H9 (cell line): ENCODE measurements around the gene CD247. TPM values are rescaled to one million over a fixed set of nuclear protein-coding genes. Genes with fewer than 3 reads are reported as not detected.

Experiments
- DNase-seq: peaks from one replicate; pipeline ENCODE4 v3.0.0-alpha.2; 2017
- H2AFZ ChIP-seq: one replicate; pipeline ENCODE4 v1.6.1; 2013; ENCODE audit warnings: mild to moderate bottlenecking, low read length, control low read depth, moderate library complexity
- H2AK5ac ChIP-seq: 2 replicates; pipeline ENCODE4 v1.6.1; 2013; ENCODE audit warnings: low read length, control low read depth, mixed read lengths; ENCODE audit not compliant: insufficient read length
- H2BK120ac ChIP-seq: one replicate; pipeline ENCODE4 v1.6.1; 2013; ENCODE audit warnings: low read depth, mild to moderate bottlenecking, low read length, control low read depth, inconsistent platforms; ENCODE audit not compliant: poor library complexity, severe bottlenecking
- H2BK12ac ChIP-seq: 2 replicates; pipeline ENCODE4 v1.6.1; 2013; ENCODE audit warnings: low read length, control low read depth, mixed read lengths, low read depth; ENCODE audit not compliant: insufficient read length
- H2BK15ac ChIP-seq: 2 replicates; pipeline ENCODE4 v1.6.1; 2013; ENCODE audit warnings: low read depth, low read length, control low read depth
- H2BK20ac ChIP-seq: one replicate; pipeline ENCODE4 v1.6.1; 2013; ENCODE audit warnings: low read depth, mild to moderate bottlenecking, low read length, control low read depth, inconsistent platforms; ENCODE audit not compliant: poor library complexity, severe bottlenecking
- H2BK5ac ChIP-seq: 2 replicates; pipeline ENCODE4 v1.6.1; 2013; ENCODE audit warnings: low read length, control low read depth, mixed read lengths; ENCODE audit not compliant: insufficient read length
- H3K14ac ChIP-seq: 2 replicates; pipeline ENCODE4 v1.6.1; 2013; ENCODE audit warnings: low read length, control low read depth; ENCODE audit not compliant: insufficient read depth
- H3K18ac ChIP-seq: 2 replicates; pipeline ENCODE4 v1.6.1; 2013; ENCODE audit warnings: low read depth, mild to moderate bottlenecking, mixed read lengths, low read length, control low read depth; ENCODE audit not compliant: insufficient read length
- H3K23ac ChIP-seq: 2 replicates; pipeline ENCODE4 v1.6.1; 2013; ENCODE audit warnings: low read length, control low read depth, mixed read lengths, low read depth; ENCODE audit not compliant: insufficient read length
- H3K23me2 ChIP-seq: 2 replicates; pipeline ENCODE4 v1.6.1; 2013; ENCODE audit warnings: low read depth, mild to moderate bottlenecking, mixed read lengths, low read length, control low read depth; ENCODE audit not compliant: insufficient read length, poor library complexity, severe bottlenecking
- H3K27ac ChIP-seq: 2 replicates; pipeline ENCODE4 v1.5.1; 2013; ENCODE audit warnings: low read length, control low read depth, mixed read lengths, low read depth; ENCODE audit not compliant: insufficient read length
- H3K27me3 ChIP-seq: 2 replicates; pipeline ENCODE4 v1.6.1; 2013; ENCODE audit warnings: low read length, control low read depth, inconsistent platforms; ENCODE audit not compliant: insufficient read depth
- H3K4ac ChIP-seq: 2 replicates; pipeline ENCODE4 v1.6.1; 2013; ENCODE audit warnings: low read depth, mild to moderate bottlenecking, control low read depth, inconsistent platforms, low read length, moderate library complexity
- H3K4me1 ChIP-seq: 2 replicates; pipeline ENCODE4 v1.6.1; 2013; ENCODE audit warnings: low read length, control low read depth, inconsistent platforms; ENCODE audit not compliant: insufficient read depth
- H3K4me2 ChIP-seq: 2 replicates; pipeline ENCODE4 v1.6.1; 2013; ENCODE audit warnings: low read length, control low read depth, mixed read lengths; ENCODE audit not compliant: insufficient read length, insufficient read depth
- H3K56ac ChIP-seq: 2 replicates; pipeline ENCODE4 v1.6.1; 2013; ENCODE audit warnings: low read depth, mild to moderate bottlenecking, mixed read lengths, low read length, control low read depth; ENCODE audit not compliant: insufficient read length
- H3K79me1 ChIP-seq: 2 replicates; pipeline ENCODE4 v1.6.1; 2013; ENCODE audit warnings: low read depth, mild to moderate bottlenecking, moderate library complexity, low read length, control low read depth, inconsistent platforms; ENCODE audit not compliant: insufficient read depth, poor library complexity, severe bottlenecking
- H3K79me2 ChIP-seq: 2 replicates; pipeline ENCODE4 v1.6.1; 2013; ENCODE audit warnings: low read length, control low read depth, inconsistent platforms; ENCODE audit not compliant: insufficient read depth
- H3K9ac ChIP-seq: 2 replicates; pipeline ENCODE4 v1.6.1; 2013; ENCODE audit warnings: low read length, control low read depth, mixed read lengths; ENCODE audit not compliant: insufficient read length; ENCODE audit errors: extremely low read depth
- H3K9me3 ChIP-seq: one replicate; pipeline ENCODE4 v1.6.1; 2013; ENCODE audit warnings: low read depth, low read length, inconsistent platforms; ENCODE audit not compliant: control insufficient read depth
- H3T11ph ChIP-seq: one replicate; pipeline ENCODE4 v1.6.1; 2013; ENCODE audit warnings: mild to moderate bottlenecking, low read length, control low read depth, inconsistent platforms
- H4K20me1 ChIP-seq: one replicate; pipeline ENCODE4 v1.6.1; 2013; ENCODE audit not compliant: control insufficient read depth, insufficient read length, insufficient read depth
- H4K5ac ChIP-seq: 2 replicates; pipeline ENCODE4 v1.6.1; 2013; ENCODE audit warnings: low read depth, mild to moderate bottlenecking, mixed read lengths, low read length, control low read depth; ENCODE audit not compliant: insufficient read length
- H4K8ac ChIP-seq: replicated peaks from 2 replicates; pipeline ENCODE4 v1.6.1; 2013; ENCODE audit warnings: low read length, control low read depth, mixed read lengths, low read depth; ENCODE audit not compliant: insufficient read length
- H4K91ac ChIP-seq: 2 replicates; pipeline ENCODE4 v1.6.1; 2013; ENCODE audit warnings: low read depth, mild to moderate bottlenecking, moderate library complexity, mixed read lengths, low read length, control low read depth; ENCODE audit not compliant: insufficient read length
- H3K27ac Mint-ChIP-seq, 3 experiments: 2 replicates in 2 of 3; 3 replicates in 1 of 3; pipeline ENCODE4 v1.8.0; 2020 to 2021; ENCODE audit warnings: mixed read lengths in 3 of 3, mild to moderate bottlenecking in 1 of 3, moderate library complexity in 1 of 3
- H3K27me3 Mint-ChIP-seq: 2 replicates; pipeline ENCODE4 v1.8.0; 2021; ENCODE audit warnings: low read depth, mild to moderate bottlenecking, moderate library complexity, mixed read lengths
- H3K36me3 Mint-ChIP-seq, 3 experiments: 2 replicates in 2 of 3; 3 replicates in 1 of 3; pipeline ENCODE4 v1.8.0; 2020 to 2021; ENCODE audit warnings: low read depth in 3 of 3, mixed read lengths in 3 of 3; ENCODE audit not compliant: insufficient read depth in 1 of 3
- H3K4me1 Mint-ChIP-seq, 2 experiments: 2 replicates each; pipeline ENCODE4 v1.8.0; 2020; ENCODE audit warnings: mixed read lengths in 2 of 2
- H3K4me3 Mint-ChIP-seq, 2 experiments: 2 replicates in 1 of 2; 3 replicates in 1 of 2; pipeline ENCODE4 v1.8.0; 2020 to 2021; ENCODE audit warnings: mild to moderate bottlenecking in 2 of 2, mixed read lengths in 2 of 2, moderate library complexity in 1 of 2
- H3K9me3 Mint-ChIP-seq, 2 experiments: 2 replicates in 1 of 2; 3 replicates in 1 of 2; pipeline ENCODE4 v1.8.0; 2020; ENCODE audit warnings: mild to moderate bottlenecking in 2 of 2, mixed read lengths in 2 of 2, moderate library complexity in 1 of 2
- WGBS: extraction: QIAGEN DNeasy Blood & Tissue Kit; methylation state at CpG from one replicate; pipeline ENCODE4 v1.1.7; 2013; ENCODE audit warnings: missing lambda C conversion rate, low lambda C conversion rate, mixed read lengths; ENCODE audit not compliant: insufficient read length; ENCODE audit errors: extremely low coverage; 5-methylcytosine and 5-hydroxymethylcytosine counted together
- total RNA-seq: library from RNA; stranded (reverse); gene quantifications from 2 replicates; pipeline ENCODE4 v1.2.1, GENCODE V29; 2021
- TF ChIP-seq, protein P1 (sequence below): fragments of 200-600 bp; sonication (generic); conservative IDR thresholded peaks from 3 replicates; pipeline ENCODE4 v1.8.0; 2021; ENCODE audit warnings: antibody characterized with exemption, mild to moderate bottlenecking

The CD247 gene
- total RNA-seq, 1 experiment from 2014 or later, result 1.2 TPM

DNA sequence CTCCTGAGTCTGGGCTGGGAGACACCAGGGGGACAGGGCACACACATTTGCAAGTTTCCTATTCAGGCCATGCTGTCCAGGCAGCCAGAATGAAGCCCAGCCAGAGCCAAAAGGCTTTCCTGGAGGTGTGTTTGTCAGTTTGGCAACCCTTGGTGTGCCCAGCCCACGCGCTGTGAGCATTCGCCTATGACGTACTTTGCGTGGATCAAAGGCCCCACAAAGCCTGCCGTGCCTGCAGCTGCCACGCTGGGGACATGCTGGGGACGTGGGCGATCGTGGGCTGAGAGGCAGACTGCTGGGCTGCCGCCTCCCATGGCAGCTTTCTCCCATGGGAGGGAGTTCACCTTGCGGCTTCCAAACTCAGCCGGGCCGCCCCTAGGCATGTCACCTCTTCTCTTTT, 57.5 kb downstream of the CD247 start:
- peaks cover 44 to 45% of the 10 kb centered on the region in 2 experiments for H3K4me1 Mint-ChIP-seq

More for the DNA sequence above, 57.5 kb downstream of the CD247 start:
- TF ChIP-seq, protein P1, sequence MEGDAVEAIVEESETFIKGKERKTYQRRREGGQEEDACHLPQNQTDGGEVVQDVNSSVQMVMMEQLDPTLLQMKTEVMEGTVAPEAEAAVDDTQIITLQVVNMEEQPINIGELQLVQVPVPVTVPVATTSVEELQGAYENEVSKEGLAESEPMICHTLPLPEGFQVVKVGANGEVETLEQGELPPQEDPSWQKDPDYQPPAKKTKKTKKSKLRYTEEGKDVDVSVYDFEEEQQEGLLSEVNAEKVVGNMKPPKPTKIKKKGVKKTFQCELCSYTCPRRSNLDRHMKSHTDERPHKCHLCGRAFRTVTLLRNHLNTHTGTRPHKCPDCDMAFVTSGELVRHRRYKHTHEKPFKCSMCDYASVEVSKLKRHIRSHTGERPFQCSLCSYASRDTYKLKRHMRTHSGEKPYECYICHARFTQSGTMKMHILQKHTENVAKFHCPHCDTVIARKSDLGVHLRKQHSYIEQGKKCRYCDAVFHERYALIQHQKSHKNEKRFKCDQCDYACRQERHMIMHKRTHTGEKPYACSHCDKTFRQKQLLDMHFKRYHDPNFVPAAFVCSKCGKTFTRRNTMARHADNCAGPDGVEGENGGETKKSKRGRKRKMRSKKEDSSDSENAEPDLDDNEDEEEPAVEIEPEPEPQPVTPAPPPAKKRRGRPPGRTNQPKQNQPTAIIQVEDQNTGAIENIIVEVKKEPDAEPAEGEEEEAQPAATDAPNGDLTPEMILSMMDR, result no peak
- no peak overlapping the region for H3K4me3 Mint-ChIP-seq
- Histone ChIP-seq H3K14ac (no peak overlapping the region), H4K8ac (no peak overlapping the region), H3T11ph (no peak overlapping the region), H3K4ac (no peak overlapping the region), H3K9me3 (no peaks in the 10 kb centered on the region), H2BK12ac (no peak overlapping the region), H3K23me2 (no peaks in the 10 kb centered on the region), H3K23ac (no peak overlapping the region), H2BK5ac (no peak overlapping the region), H3K27ac (no peak overlapping the region), H3K4me2 (no peak overlapping the region), H4K91ac (no peak overlapping the region), H3K79me1 (no peaks in the 10 kb centered on the region), H4K20me1 (no peaks in the 10 kb centered on the region), H3K79me2 (no peaks in the 10 kb centered on the region), H2BK20ac (no peak overlapping the region), H2BK15ac (no peak overlapping the region), H4K5ac (no peak overlapping the region), H3K56ac (no peak overlapping the region), H3K4me1 (no peaks in the 10 kb centered on the region; the same call in 1 of the 2 replicates), H3K18ac (no peak overlapping the region), H2BK120ac (no peak overlapping the region), H3K9ac (no peak overlapping the region), H2AFZ (no peak overlapping the region), H3K27me3 (peaks cover 8% of the 10 kb centered on the region; the same call in 1 of the 2 replicates), H2AK5ac (no peak overlapping the region)
- H3K36me3 Mint-ChIP-seq, result no peaks in the 10 kb centered on the region; a peak in 1 of 7 replicates
- H3K27me3 Mint-ChIP-seq, result peaks cover 24% of the 10 kb centered on the region
- no peak overlapping the region; a peak in 1 of 7 replicates for H3K27ac Mint-ChIP-seq
- no peak for DNase-seq
- H3K9me3 Mint-ChIP-seq, result no peaks in the 10 kb centered on the region
- WGBS, result no CpG with 5 or more reads among the region's 14 CpGs
